HG03175 (cell line): Measurements from ENCODE around the gene STARD3NL.
"Not testable (repeated sequence)": the region's sequence is repeated elsewhere in the genome, so short reads cannot be mapped to it uniquely, and the experiment has no call there.

Experiments used
- ATAC-seq: cut with Tn5 transposase; IDR thresholded peaks from one replicate; pipeline ENCODE4 v1.9.1; 2021; ENCODE audit warnings: mild to moderate bottlenecking, moderate library complexity; ENCODE audit not compliant: unreplicated experiment

Gene STARD3NL

DNA sequence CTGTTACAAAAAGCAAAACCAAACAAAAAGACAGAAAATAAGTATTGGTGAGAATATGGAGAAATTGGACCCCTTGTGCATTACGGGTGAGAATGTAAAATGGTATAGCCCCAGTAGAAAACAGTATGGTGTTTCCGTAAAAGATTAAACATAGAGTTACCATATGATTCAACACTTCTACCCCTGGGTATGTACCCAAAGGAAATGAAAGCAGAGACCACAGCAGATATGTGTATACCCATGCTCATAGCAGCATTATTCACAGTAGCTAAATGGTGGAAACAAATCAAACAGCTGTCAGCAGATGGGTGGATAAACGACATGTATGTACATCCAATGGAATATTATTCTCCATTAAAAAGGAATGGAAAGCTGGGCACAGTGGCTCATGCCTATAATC, 42.4 kb downstream of the STARD3NL start:
- ATAC-seq, result no peak

DNA sequence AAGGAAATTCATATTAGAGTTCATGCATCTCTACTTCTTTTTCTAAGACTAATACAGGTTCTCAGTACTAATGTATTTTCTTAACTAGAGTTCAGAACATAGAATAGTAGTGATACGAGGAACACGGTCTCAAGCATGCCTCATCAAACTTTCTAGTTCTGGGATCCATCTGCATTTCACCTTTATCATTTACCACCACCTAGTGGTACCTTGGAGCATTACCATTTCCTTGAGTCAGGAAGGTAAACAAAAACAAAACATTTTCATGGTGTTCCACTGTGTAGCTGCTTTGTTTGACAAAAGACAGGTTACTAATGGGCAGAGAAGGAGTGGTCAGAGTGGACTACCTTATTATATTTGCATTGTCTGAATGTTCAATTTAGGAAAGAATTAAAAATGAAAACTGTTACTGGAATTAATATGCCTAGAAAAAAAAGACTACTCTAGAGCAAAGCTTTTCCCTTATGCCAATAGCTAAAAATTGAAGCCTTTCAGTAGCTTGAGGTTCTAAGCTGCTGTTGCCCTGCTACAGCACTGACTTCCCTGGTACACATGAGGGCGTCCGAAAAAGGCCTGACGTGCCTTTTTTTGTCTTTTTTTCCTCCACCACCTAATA, 44.5 kb downstream of the STARD3NL start:
- ATAC-seq, result peak; percentile 72

DNA sequence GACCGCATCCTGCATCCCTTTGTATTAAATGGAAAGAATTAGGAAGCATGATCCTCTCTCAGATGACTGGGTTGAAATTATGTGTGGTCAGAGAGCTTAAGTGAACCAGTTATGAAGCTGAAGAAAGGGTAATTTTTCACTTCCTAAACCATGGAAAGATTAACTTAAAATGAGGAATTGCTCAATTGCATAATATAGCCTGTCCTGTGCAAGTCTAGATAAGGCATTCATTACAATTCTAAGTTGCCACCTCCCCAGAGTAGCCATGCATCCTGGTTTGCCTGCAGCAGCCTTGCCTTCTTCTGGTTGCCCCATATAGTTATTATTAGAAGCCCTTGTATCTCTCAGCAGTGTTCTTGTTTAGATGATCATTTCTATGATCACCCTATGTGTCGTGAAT, 45.3 kb downstream of the STARD3NL start:
- ATAC-seq, result no peak

DNA sequence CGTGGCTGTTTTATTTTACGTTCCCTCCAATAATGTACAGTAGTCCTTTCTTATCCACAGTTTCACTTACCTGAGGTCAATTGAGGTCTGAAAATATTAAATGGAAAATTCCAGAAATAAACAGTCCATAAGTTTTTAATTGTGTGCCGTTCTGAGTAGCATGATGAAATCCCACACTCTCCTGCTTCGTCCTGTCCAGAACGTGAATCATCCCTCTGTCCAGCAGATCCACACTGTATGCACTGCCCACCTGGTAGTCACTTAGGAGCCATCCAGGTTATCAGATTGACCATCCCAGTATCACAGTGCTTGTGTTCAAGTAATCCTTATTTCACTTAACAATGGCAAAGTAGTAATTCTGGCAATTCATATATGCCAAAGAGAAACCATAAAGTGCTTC, 46.3 kb downstream of the STARD3NL start:
- ATAC-seq, result no peak

DNA sequence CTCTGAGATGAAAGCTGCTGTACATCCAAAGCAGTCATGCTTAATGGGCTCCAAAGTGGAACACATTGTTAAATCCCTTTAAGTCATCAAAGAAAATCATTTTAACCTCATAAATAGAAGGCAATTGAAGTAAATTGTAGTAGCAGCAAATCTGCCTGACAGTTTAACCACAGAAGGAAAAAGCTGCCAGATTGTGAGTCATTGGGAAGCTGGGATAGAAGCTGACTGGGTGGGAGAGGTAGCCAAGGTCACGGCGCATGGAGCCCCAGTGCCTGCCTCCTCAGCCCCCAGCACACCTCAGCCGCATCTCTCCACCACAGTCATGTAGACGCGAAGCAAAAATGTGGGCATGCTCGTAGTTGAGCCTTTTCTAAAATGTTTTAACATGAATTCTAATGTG, 51.3 kb downstream of the STARD3NL start:
- ATAC-seq, result no peak

DNA sequence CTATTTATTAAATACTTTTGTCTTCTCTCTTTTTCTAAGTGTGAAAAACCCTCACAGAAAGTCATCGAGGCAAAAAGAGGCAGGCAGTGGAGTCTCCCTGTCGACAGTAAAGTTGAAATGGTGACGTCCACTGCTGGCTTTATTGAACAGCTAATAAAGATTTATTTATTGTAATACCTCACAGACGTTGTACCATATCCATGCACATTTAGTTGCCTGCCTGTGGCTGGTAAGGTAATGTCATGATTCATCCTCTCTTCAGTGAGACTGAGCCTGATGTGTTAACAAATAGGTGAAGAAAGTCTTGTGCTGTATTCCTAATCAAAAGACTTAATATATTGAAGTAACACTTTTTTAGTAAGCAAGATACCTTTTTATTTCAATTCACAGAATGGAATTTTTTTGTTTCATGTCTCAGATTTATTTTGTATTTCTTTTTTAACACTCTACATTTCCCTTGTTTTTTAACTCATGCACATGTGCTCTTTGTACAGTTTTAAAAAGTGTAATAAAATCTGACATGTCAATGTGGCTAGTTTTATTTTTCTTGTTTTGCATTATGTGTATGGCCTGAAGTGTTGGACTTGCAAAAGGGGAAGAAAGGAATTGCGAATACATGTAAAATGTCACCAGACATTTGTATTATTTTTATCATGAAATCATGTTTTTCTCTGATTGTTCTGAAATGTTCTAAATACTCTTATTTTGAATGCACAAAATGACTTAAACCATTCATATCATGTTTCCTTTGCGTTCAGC, 52.0 kb downstream of the STARD3NL start:
- ATAC-seq, result no peak

DNA sequence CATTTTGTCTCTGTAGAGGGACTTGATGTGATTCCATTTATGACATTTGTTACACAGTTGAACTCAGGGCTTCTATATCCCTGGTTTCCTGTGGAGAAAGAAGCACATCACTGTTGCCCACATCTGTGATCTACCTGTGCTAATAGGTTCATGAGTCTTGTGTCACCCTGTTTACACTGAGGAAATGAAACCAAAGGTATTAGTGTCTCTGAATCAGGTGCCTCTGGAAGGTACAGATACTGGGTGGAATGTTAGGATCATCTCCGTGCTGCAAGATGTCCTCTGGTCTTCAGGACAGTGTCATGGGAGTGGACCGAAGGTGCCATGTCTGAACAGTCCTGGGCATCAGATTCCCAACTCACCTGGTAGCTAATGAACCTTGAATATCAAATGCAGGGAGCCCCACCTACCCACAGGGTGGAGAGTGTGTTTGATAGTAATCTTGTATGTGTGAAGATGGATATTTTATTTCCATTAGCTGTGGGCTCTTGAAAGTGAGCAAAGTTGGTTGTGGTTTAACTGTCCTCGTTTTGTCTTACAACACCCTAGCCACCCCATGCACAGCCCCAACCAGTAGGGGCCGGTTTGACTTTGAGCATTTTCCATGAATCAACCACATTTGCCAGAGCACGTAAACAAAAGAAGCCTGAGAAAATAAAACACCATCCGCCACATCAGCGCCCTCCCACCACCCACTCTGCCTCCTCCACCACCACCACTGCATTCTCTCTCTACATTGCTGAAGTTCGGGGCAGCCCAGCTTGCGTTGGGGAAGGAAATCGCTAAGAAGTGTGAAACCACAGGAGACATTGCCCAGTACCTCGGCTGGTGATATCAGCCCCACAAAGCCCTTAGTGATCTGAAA, 54.7 kb downstream of the STARD3NL start:
- ATAC-seq, result peak; percentile 90

DNA sequence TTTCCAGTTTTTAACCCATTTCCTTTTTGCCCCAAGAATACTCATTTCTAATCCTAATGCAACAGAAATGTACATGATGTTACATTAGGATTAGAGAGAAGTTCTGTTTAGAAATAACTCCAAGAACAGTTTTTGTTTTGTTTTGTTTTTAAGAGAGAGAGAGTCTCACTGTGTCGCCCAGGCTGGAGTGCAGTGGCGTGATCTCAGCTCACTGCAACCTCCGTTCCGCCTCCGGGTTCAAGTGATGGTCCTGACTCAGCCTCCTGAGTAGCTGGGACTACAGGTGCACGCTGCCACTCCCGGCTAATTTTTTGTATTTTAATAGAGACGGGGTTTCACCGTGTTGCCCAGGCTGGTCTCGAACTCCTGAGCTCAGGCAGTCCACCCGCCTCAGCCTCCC, 56.7 kb downstream of the STARD3NL start:
- not testable (repeated sequence) for ATAC-seq

DNA sequence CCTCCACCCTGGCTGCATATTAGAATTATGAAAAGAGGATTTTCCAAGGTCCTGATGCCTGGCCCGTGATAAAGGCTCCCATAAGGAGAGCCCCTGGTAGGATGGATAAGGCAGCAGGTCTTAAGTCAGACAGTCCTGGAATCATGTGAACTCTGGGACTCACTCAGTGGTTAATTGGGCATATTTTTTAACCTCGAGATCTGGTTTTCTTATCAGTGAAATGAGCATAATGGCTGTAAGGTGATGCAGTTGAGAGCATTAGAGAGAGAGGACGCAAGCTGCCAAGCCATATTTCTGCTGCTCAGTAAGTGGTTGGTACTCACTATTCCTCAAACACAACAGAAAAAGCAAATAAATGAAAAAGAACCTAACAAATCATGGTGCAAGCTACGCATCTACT, 57.6 kb downstream of the STARD3NL start:
- ATAC-seq, result no peak

DNA sequence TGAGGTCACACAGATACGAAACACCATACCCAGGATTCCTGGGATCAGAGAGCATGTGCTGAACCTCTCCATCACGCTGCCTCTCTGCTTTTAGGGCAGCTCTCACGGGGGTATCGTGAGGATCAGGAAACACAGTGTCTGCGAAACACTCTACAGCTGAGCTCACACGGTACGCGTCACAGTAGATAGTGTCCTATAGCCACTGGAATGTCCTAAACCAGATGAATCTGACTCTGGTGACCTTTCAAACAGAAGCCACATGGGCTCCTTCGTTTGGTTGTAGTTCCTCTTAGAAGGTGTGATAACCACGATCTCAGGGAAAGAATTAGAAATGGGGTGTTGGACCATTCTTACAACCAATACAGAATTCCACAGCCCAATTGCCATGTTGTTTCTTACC, 61.1 kb downstream of the STARD3NL start:
- ATAC-seq, result not testable (repeated sequence)

DNA sequence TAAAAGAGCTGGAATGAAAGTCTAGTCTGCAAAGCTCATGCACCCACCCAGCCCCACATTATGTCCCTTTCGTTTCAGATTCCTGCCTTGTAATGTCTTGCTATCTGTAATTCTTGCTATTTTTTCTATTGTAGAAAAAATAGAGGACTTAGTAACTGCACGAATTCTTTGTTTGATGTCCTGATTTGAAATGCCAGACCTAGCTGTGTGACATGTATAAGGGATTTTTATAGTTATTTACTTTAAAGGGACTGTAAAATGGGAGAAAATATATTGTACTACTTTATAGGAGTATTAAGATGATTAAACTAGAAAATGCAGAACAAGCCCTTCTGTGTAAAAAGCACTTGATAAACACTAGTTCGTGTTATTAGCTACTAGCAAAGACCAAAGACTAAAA, 63.0 kb downstream of the STARD3NL start:
- no peak for ATAC-seq

DNA sequence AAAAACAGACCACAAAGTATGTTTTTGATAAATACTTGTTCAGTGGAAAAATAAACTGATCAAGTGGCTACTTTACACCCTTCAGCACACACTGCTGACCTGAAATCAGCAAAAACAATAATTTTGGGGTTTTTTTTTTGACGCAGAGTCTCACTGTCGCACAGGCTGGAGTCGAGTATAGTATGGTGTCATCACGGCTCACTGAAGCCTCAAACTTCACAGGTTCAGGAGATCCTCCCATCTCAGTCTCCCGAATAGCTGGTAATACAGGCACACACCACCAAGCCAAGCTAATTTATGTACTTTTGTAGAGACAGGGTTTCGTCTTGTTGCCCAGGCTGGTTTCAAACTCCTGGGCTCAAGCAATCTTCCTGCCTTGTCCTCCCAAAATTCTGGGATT, 64.8 kb downstream of the STARD3NL start:
- no peak for ATAC-seq

DNA sequence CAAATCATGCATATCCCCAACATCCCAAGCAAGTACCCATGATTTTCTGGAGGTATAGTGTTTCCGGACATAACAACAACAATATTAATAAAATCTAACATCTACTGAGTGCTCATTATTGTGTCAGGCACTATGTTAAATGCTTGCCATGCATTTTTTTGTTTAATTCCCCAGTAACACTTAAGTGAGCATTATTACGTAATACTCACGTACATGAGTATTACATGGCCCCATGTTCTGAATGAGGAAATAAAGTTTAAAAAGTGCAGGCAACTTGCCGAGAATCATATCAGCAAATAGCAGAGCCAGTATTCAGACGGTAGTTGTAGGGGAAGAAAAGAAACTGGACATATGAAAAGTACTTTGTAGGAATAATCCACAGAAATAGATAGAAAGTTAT, 65.3 kb downstream of the STARD3NL start:
- ATAC-seq, result not testable (repeated sequence)

DNA sequence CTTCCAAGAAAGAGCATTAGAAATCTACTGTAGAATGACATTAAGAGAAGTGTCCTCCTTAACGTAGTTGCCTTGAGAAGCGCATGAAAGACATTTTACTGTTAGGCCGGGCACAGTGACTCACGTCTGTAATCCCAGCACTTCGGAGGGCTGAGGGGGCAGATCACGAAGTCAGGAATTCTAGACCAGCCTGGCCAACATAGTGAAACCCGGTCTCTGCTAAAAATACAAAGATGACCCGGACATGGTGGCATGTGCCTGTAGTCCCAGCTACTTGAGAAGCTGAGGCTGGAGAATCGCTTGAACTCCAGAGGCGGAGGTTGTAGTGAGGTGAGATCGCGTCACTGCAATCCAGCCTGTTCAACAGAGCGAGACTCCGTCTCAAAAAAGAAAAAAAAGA, 66.5 kb downstream of the STARD3NL start:
- ATAC-seq, result no peak

DNA sequence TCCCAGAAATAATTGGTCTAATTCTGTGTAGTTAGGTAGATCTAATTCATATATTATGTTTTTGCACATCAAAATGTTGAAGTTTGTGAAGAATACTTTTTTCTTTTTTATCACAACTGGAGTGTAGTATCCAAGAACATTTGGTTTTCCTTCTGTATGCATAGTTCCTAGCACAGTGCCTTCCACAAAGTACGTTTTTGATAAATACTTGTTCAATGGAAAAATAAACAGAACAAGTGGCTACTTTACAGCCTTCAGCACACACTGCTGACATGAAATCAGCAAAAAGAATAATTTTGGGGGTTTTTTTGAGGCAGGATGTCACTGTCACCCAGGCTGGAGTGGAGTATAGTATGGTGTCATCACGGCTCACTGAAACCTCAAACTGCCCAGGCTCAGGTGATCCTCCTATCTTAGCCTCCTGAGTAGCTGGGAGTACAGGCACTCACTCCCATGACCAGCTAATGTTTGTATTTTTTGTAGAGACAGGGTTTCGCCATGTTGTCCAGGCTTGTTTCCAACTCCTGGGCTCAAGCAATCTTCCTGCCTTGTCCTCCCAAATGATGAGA, 67.4 kb downstream of the STARD3NL start:
- ATAC-seq, result no peak

DNA sequence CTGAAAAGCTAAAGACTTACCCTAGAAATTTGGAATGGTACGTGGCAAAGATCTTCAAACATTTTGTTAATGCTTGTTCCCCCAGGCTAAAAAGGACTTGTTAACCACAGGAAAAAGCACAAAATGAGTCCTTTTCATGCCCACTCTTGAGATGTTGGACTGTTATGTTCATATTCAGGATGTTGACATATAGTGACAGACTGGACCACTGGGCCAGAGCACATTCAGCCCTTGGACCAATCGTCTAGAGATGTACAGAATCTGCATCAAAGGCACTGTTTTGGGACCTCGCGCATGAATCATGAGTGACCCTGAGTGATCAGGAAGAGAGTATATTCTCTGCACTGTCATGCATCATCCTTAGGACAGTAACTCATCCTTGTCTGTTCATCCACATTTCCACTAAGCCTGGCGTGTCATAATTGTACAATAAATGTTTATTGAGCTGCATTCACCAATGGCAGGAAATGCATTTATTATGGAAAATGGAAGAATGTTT, 70.1 kb downstream of the STARD3NL start:
- ATAC-seq, result no peak

DNA sequence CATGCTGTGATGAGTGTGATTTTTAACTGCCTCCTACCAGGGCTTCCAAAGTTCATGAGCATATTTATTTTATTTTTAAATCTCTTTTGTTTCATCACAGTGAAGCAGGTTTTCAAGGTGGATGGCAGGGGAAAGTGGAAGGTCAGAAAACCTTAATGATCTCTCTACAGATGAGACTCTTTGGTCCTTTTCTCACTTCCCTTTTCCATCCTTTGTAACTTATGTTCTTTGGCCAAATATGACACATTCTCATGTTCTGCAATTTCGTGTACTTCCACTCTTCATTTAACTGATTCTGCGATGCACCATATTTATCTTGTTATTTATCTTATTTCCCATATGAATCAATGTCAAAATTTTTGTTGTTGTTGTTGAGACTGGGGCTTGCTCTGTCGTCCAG, 71.8 kb downstream of the STARD3NL start:
- peak; percentile 75 for ATAC-seq

DNA sequence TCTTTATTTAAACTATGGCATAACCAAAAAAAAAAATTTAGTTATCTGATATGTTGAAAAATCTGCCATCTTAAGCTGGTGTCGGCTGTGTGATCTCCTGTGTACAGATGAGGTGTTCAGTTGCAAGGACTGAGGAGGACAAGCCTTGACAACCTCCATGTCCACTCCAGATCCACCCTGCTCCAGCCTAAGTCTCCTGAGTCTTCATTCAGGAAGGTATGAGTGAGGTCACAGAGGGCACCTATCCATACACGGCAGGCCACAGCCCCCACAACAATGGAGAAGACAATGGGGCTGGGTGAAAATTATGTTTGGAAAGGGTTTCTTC, 79.3 kb downstream of the STARD3NL start:
- ATAC-seq, result no peak

DNA sequence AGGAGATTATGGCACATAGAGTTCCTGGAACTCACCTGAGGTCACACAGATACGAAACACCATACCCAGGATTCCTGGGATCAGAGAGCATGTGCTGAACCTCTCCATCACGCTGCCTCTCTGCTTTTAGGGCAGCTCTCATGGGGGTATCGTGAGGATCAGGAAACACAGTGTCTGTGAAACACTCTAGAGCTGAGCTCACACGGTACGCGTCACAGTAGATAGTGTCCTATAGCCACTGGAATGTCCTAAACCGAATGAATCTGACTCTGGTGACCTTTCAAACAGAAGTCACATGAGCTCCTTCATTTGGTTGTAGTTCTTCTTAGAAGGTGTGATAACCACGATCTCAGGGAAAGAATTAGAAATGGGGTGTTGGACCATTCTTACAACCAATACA, 81.1 kb downstream of the STARD3NL start:
- ATAC-seq, result not testable (repeated sequence)

DNA sequence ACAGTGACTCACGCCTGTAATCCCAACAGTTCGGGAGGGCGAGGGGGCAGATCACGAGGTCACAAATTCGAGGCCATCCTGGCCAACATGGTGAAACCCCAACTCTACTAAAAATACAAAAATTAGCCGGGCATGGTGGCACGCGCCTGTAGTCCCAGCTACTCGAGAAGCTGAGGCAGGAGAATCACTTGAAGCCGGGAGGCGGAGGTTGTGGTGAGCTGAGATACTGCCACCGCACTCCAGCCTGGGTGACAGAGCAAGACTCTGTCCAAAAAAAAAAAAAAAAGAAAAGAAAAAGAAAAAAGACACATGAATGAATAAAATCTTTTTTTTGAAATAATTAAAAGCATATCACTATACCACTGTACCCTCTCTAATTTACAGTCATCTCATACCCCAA, 83.6 kb downstream of the STARD3NL start:
- not testable (repeated sequence) for ATAC-seq

DNA sequence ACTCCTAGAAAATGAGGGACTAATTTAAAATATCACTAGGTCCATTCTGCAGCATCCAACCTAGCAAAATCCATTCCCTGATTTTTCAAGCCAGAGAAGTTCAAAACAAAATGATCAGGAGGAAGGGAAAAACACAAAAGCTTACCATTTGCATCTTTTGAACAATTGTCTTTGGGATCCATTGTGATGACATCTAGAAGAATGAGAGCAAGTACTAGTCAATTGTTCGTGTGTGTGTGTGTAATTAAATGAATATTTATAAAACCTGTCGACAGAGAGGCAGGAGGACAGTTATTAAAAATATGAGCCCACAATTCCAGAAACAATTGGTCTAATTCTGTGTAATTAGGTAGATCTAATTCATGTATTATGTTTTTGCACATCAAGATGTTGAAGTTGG, 84.0 kb downstream of the STARD3NL start:
- ATAC-seq, result not testable (repeated sequence)
